ENCODE results near the gene INHBE. TPM values are rescaled to one million over a fixed set of nuclear protein-coding genes. Genes with fewer than 3 reads are reported as not detected.
"Not testable (repeated sequence)": the region's sequence is repeated elsewhere in the genome, so short reads cannot be mapped to it uniquely, and the experiment has no call there.

Gene INHBE
- polyA plus RNA-seq, 1 donor, result 0.95 TPM

- DNase-seq, result no peak
Observed at GRCh38 chr12:57476162-57476992, 21.3 kb downstream of the INHBE start.

GRCh38 chr12:57476993-57477709 is 22.0 kb downstream of the INHBE start:
- no peak for DNase-seq

GRCh38 chr12:57477710-57478681 is 22.9 kb downstream of the INHBE start:
- no peak for DNase-seq

GRCh38 chr12:57479043-57479375 is 23.9 kb downstream of the INHBE start:
- no peak for DNase-seq

- no peak for DNase-seq
Observed at GRCh38 chr12:57479376-57480115, 24.4 kb downstream of the INHBE start, which contains the start of gene ARHGAP9. ARHGAP9 (minus strand) TSS chr12:57479866; CDS start chr12:57479406, 460 bp downstream.

- DNase-seq, result no peak
Observed at GRCh38 chr12:57481671-57482070, 26.6 kb downstream of the INHBE start.

GRCh38 chr12:57483466-57483865 is 28.4 kb downstream of the INHBE start:
- DNase-seq, result no peak

GRCh38 chr12:57485695-57486094 is 30.6 kb downstream of the INHBE start:
- DNase-seq, result no peak

GRCh38 chr12:57487055-57487596 is 32.0 kb downstream of the INHBE start:
- no peak for DNase-seq

GRCh38 chr12:57487597-57488401 is 32.7 kb downstream of the INHBE start, which contains the start of gene MARS1:
MARS1 (plus strand) TSS chr12:57488068; CDS start chr12:57488091, 23 bp downstream.
- peak; percentile 96 for DNase-seq

GRCh38 chr12:57488402-57489156 is 33.5 kb downstream of the INHBE start:
- DNase-seq, result no peak

GRCh38 chr12:57489157-57489641 is 34.1 kb downstream of the INHBE start:
- no peak for DNase-seq

GRCh38 chr12:57490126-57490525 is 35.0 kb downstream of the INHBE start:
- DNase-seq, result no peak

- no peak for DNase-seq
Observed at GRCh38 chr12:57491393-57492280, 36.5 kb downstream of the INHBE start.

GRCh38 chr12:57495051-57495701 is 40.1 kb downstream of the INHBE start:
- DNase-seq, result not testable (repeated sequence)

- DNase-seq, result no peak
Observed at GRCh38 chr12:57496822-57497221, 41.7 kb downstream of the INHBE start.
